Measurements from ENCODE around the gene SPDL1. TPM values are rescaled to one million over a fixed set of nuclear protein-coding genes. Genes with fewer than 3 reads are reported as not detected.

Gene SPDL1
- total and polyA plus RNA-seq, 2 of the 8 experiments (the other 6 are each of a cell fraction or from before 2014, with no cell fraction given): 16.9 to 44.5 TPM

- TF ChIP-seq, protein P1, sequence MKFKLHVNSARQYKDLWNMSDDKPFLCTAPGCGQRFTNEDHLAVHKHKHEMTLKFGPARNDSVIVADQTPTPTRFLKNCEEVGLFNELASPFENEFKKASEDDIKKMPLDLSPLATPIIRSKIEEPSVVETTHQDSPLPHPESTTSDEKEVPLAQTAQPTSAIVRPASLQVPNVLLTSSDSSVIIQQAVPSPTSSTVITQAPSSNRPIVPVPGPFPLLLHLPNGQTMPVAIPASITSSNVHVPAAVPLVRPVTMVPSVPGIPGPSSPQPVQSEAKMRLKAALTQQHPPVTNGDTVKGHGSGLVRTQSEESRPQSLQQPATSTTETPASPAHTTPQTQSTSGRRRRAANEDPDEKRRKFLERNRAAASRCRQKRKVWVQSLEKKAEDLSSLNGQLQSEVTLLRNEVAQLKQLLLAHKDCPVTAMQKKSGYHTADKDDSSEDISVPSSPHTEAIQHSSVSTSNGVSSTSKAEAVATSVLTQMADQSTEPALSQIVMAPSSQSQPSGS (IDR thresholded peaks at IDR 0.05; ENCODE audit: low read length): no peak
Observed at GRCh38 chr5:169634606-169635005, 51.0 kb downstream of the SPDL1 start (continued).
